H1 (cell line): ENCODE data around the gene LPCAT1. TPM values are rescaled to one million over a fixed set of nuclear protein-coding genes. Genes with fewer than 3 reads are reported as not detected.

Experiments
- CTCF ChIA-PET: fragments of 300-600 bp; sonication (Branson Sonifier 250); formaldehyde crosslinking; loops from one replicate; lab custom pipeline; 2021; ENCODE audit not compliant: partially characterized antibody; lab: Charles Lee
- POLR2A ChIA-PET: fragments of 300-600 bp; sonication (Branson Sonifier 250); formaldehyde crosslinking; loops from one replicate; lab custom pipeline; 2021; ENCODE audit warnings: inconsistent platforms; ENCODE audit not compliant: partially characterized antibody; lab: Charles Lee
- DNase-seq, 2 experiments: peaks; one replicate each; pipeline versions ENCODE4 v3.0.0 to v3.0.0-alpha.2; 2010 to 2022; ENCODE audit warnings: low spot score in 2 of 2, low read depth in 1 of 2, mixed read lengths in 1 of 2
- FAIRE-seq: peaks from 2 replicates; lab custom pipeline; 2011; peaks lifted over from hg19 to GRCh38; lab: Jason Lieb, UNC
- H2AFZ ChIP-seq: 2 replicates; pipeline ENCODE4 v1.8.1; 2012; ENCODE audit warnings: low read length, inconsistent platforms
- H2AK5ac ChIP-seq: 2 replicates; pipeline ENCODE4 v1.6.1; 2013; ENCODE audit warnings: low read depth, low read length
- H2BK120ac ChIP-seq: replicated peaks from 2 replicates; pipeline ENCODE3; 2013; ENCODE audit warnings: low read depth, low read length, inconsistent platforms
- H2BK12ac ChIP-seq: 2 replicates; pipeline ENCODE4 v1.6.1; 2013; ENCODE audit warnings: low read depth, low read length
- H2BK15ac ChIP-seq: 2 replicates; pipeline ENCODE4 v1.6.1; 2013; ENCODE audit warnings: low read length
- H2BK20ac ChIP-seq: 2 replicates; pipeline ENCODE4 v1.6.1; 2013; ENCODE audit warnings: low read length
- H2BK5ac ChIP-seq: 2 replicates; pipeline ENCODE4 v1.6.1; 2013; ENCODE audit warnings: low read depth, low read length
- H3K14ac ChIP-seq: 2 replicates; pipeline ENCODE4 v1.6.1; 2013; ENCODE audit warnings: inconsistent platforms; ENCODE audit not compliant: insufficient read length
- H3K18ac ChIP-seq: 2 replicates; pipeline ENCODE4 v1.6.1; 2013; ENCODE audit warnings: low read length; ENCODE audit errors: extremely low read depth
- H3K23ac ChIP-seq: 2 replicates; pipeline ENCODE4 v1.6.1; 2013; ENCODE audit warnings: inconsistent platforms; ENCODE audit not compliant: insufficient read length
- H3K23me2 ChIP-seq: 2 replicates; pipeline ENCODE4 v1.6.1; 2013; ENCODE audit warnings: low read depth, low read length
- H3K27ac ChIP-seq: 2 replicates; pipeline ENCODE4 v1.6.1; 2011; ENCODE audit warnings: low read depth, low read length, inconsistent platforms
- H3K27me3 ChIP-seq, 4 experiments: replicated peaks in 1 of 4; 1 replicate in 1 of 4; 2 replicates in 3 of 4; pipeline versions ENCODE4 v1.6.1 to v1.8.1; 2011 to 2013; ENCODE audit warnings: low read length in 3 of 4, mild to moderate bottlenecking in 3 of 4, inconsistent platforms in 2 of 4, mixed read lengths in 2 of 4, moderate library complexity in 1 of 4; ENCODE audit not compliant: control insufficient read depth in 3 of 4, insufficient read depth in 3 of 4; ENCODE audit errors: extremely low read depth in 1 of 4
- H3K36me3 ChIP-seq, 4 experiments: 2 replicates each; pipeline versions ENCODE4 v1.6.1 to v1.8.1; 2011 to 2013; ENCODE audit warnings: mild to moderate bottlenecking in 4 of 4, low read length in 3 of 4, moderate library complexity in 2 of 4, control low read depth in 1 of 4, inconsistent platforms in 1 of 4; ENCODE audit not compliant: insufficient read depth in 4 of 4, control insufficient read depth in 2 of 4
- H3K4ac ChIP-seq: replicated peaks from 2 replicates; pipeline ENCODE3; 2013; ENCODE audit warnings: low read length, low read depth, mixed read lengths, inconsistent platforms; ENCODE audit not compliant: insufficient read length
- H3K4me1 ChIP-seq, 4 experiments: replicated peaks in 1 of 4; 1 replicate in 1 of 4; 2 replicates in 3 of 4; pipeline versions ENCODE4 v1.6.1 to v1.8.1; 2011 to 2013; ENCODE audit warnings: low read length in 3 of 4, inconsistent platforms in 2 of 4, mixed read lengths in 1 of 4; ENCODE audit not compliant: insufficient read depth in 4 of 4, control insufficient read depth in 3 of 4
- H3K4me2 ChIP-seq, 2 experiments: 2 replicates each; pipeline versions ENCODE4 v1.6.1 to v1.8.1; 2011 to 2013; ENCODE audit warnings: low read depth in 2 of 2, low read length in 2 of 2, control low read depth in 1 of 2, inconsistent platforms in 1 of 2, mild to moderate bottlenecking in 1 of 2; ENCODE audit not compliant: insufficient read depth in 1 of 2
- H3K4me3 ChIP-seq, 4 experiments: fragments of 200-600, 300-600 bp in 1 of 4; sonication (generic), shearing (Covaris generic), sonication (Bioruptor Twin) in 1 of 4; 2 replicates each; pipeline versions ENCODE4 v1.5.1 to v1.8.1; 2011 to 2016; ENCODE audit warnings: low read length in 4 of 4, low read depth in 3 of 4, control low read depth in 2 of 4, inconsistent platforms in 2 of 4, mild to moderate bottlenecking in 2 of 4, mixed read lengths in 1 of 4, moderate library complexity in 1 of 4; ENCODE audit not compliant: insufficient read depth in 2 of 4; ENCODE audit errors: extremely low read depth in 1 of 4
- H3K56ac ChIP-seq: replicated peaks from 2 replicates; pipeline ENCODE3; 2013; ENCODE audit warnings: low read depth, mild to moderate bottlenecking, mixed read lengths, low read length, inconsistent platforms; ENCODE audit not compliant: insufficient read length
- H3K79me1 ChIP-seq: 2 replicates; pipeline ENCODE4 v1.6.1; 2013; ENCODE audit warnings: low read depth, low read length, control low read depth
- H3K79me2 ChIP-seq, 2 experiments: 2 replicates each; pipeline versions ENCODE4 v1.6.1 to v1.8.1; 2012 to 2013; ENCODE audit warnings: low read length in 2 of 2, mild to moderate bottlenecking in 2 of 2, inconsistent platforms in 1 of 2; ENCODE audit not compliant: insufficient read depth in 2 of 2, control insufficient read depth in 1 of 2
- H3K9ac ChIP-seq, 4 experiments: replicated peaks in 1 of 4; 1 replicate in 1 of 4; 2 replicates in 3 of 4; pipeline versions ENCODE4 v1.6.1 to v1.8.1; 2011 to 2013; ENCODE audit warnings: low read depth in 3 of 4, low read length in 3 of 4, control low read depth in 2 of 4, mild to moderate bottlenecking in 2 of 4, moderate library complexity in 2 of 4, inconsistent platforms in 1 of 4; ENCODE audit errors: extremely low read depth in 1 of 4
- H3K9me3 ChIP-seq, 2 experiments: 2 replicates each; pipeline versions ENCODE4 v1.6.1 to v1.8.1; 2012 to 2013; ENCODE audit warnings: mild to moderate bottlenecking in 2 of 2, moderate library complexity in 2 of 2, control low read depth in 1 of 2, inconsistent platforms in 1 of 2, low read depth in 1 of 2, low read length in 1 of 2, mixed read lengths in 1 of 2; ENCODE audit not compliant: insufficient read depth in 2 of 2
- H4K20me1 ChIP-seq, 2 experiments: replicated peaks in 1 of 2; 2 replicates each; pipeline versions ENCODE3 to v1.8.1; 2011 to 2013; ENCODE audit warnings: inconsistent platforms in 2 of 2, low read length in 2 of 2, mild to moderate bottlenecking in 1 of 2; ENCODE audit not compliant: insufficient read depth in 2 of 2, control insufficient read depth in 1 of 2
- H4K5ac ChIP-seq: 2 replicates; pipeline ENCODE4 v1.6.1; 2013; ENCODE audit warnings: low read length, low read depth, mixed read lengths, inconsistent platforms; ENCODE audit not compliant: insufficient read length
- H4K8ac ChIP-seq: 2 replicates; pipeline ENCODE4 v1.8.0; 2013; ENCODE audit warnings: mild to moderate bottlenecking, moderate library complexity, low read length, inconsistent platforms; ENCODE audit not compliant: insufficient read depth; ENCODE audit errors: extremely low read depth
- H4K91ac ChIP-seq: replicated peaks from 2 replicates; pipeline ENCODE3; 2013; ENCODE audit warnings: low read length, mixed read lengths, inconsistent platforms; ENCODE audit not compliant: insufficient read length
- CEBPB ChIP-seq: IDR thresholded peaks from 2 replicates; pipeline ENCODE4 v1.6.1; 2012; ENCODE audit warnings: low read depth, low read length
- GABPA ChIP-seq: IDR thresholded peaks from 2 replicates; pipeline ENCODE4 v1.6.1; 2011; ENCODE audit warnings: mild to moderate bottlenecking, low read length, moderate library complexity, borderline replicate concordance; ENCODE audit not compliant: insufficient read depth
- HDAC2 ChIP-seq, 2 experiments: fragments of 300-600 bp in 1 of 2; sonication (generic) in 1 of 2; IDR thresholded peaks; 2 replicates each; pipeline ENCODE4 v1.6.1; 2011 to 2012; ENCODE audit warnings: low read depth in 2 of 2, low read length in 2 of 2, mild to moderate bottlenecking in 2 of 2, moderate library complexity in 2 of 2, borderline replicate concordance in 1 of 2, inconsistent platforms in 1 of 2
- JUN ChIP-seq: IDR thresholded peaks from 2 replicates; pipeline ENCODE4 v1.6.1; 2011; ENCODE audit warnings: low read depth, mild to moderate bottlenecking, improper control_type of control experiment, low read length
- KDM1A ChIP-seq: fragments of 200-600, 300-600 bp; sonication (generic); IDR thresholded peaks from 2 replicates; pipeline ENCODE4 v1.7.1; 2016; ENCODE audit warnings: mild to moderate bottlenecking, low read length, borderline replicate concordance
- NRF1 ChIP-seq: IDR thresholded peaks from 2 replicates; pipeline ENCODE4 v1.6.1; 2011; ENCODE audit warnings: mild to moderate bottlenecking, low read depth, low read length, improper control_type of control experiment
- SAP30 ChIP-seq: fragments of 300-600 bp; sonication (generic); IDR thresholded peaks from 2 replicates; pipeline ENCODE4 v1.7.1; 2012; ENCODE audit warnings: low read length, moderate library complexity, mild to moderate bottlenecking, inconsistent platforms; ENCODE audit not compliant: insufficient read depth, insufficient replicate concordance
- TEAD4 ChIP-seq: IDR thresholded peaks from 2 replicates; pipeline ENCODE4 v1.6.1; 2012; ENCODE audit warnings: low read depth, low read length, inconsistent platforms, mixed read lengths
- whole genome bisulfite sequencing, 2 experiments: shearing (Covaris generic) in 1 of 2; methylation state at CpG; one replicate each; pipeline versions ENCODE4 v1.1.6 to v1.1.7; 2013 to 2015; ENCODE audit warnings: low lambda C conversion rate in 2 of 2, mixed read lengths in 2 of 2, inconsistent platforms in 1 of 2, low coverage in 1 of 2, missing lambda C conversion rate in 1 of 2; ENCODE audit not compliant: insufficient replicate concordance in 2 of 2, insufficient coverage in 1 of 2, insufficient read length in 1 of 2; ENCODE audit errors: extremely low coverage in 1 of 2, missing lambda C conversion rate in 1 of 2; 5-methylcytosine and 5-hydroxymethylcytosine counted together
- polyA plus RNA-seq, 7 experiments: library from polyadenylated mRNA; depleted of rRNA in 3 of 7; stranded (reverse) in 5 of 7; unstranded in 2 of 7; fragments of >200 nt in 5 of 7; fragments of 200-250 nt in 2 of 7; gene quantifications; 1 replicate in 5 of 7; 2 replicates in 1 of 7; 4 replicates in 1 of 7; pipeline versions ENCODE4 v1.2.1 to v1.2.3, GENCODE V29; 2011 to 2013; ENCODE audit warnings: missing spikeins in 2 of 7, mixed read lengths in 2 of 7
- total RNA-seq: library from RNA; stranded (reverse); fragmentation: NEBNext Ultra II Directional; extraction: Animal tissue kit (Norgen Biotek cat#: 25700); gene quantifications from 2 replicates; pipeline ENCODE4 v1.2.1, GENCODE V29; 2021
- TF ChIP-seq, protein P1 (sequence below): IDR thresholded peaks from 2 replicates; pipeline ENCODE4 v1.6.1; 2012; ENCODE audit warnings: low read length, inconsistent platforms
- TF ChIP-seq, protein P2 (sequence below): IDR thresholded peaks from 2 replicates; pipeline ENCODE4 v1.6.1; 2011; ENCODE audit warnings: low read depth, mild to moderate bottlenecking, low read length; ENCODE audit not compliant: insufficient read depth

LPCAT1 gene
- total and polyA plus RNA-seq, 2 of the 8 experiments (the other 6 are each of a cell fraction or from before 2014, with no cell fraction given) = 107 to 260 TPM

DNA sequence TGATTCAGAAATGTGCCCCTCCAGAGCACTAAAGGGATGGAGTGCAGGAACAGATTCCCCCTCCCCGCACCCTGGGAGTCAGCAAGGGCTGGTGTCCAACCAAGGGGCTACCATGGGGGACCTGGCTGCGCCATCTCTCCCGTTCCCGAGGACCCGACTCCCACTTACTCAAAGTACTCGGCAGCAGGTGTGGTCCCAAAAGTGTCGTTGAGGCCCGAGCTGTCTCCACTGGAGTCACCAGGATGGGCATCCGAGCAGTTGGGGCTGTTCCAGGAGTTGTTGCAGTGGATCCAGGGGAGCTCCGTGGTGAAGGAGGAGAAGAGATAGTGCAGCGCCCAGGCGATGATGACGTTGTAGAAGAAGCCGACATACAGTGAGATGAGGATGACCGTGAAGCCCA, 91.5 kb downstream of the LPCAT1 start:
- H3K4me1 ChIP-seq = peaks cover 0 to 1% (median 0%) of the 10 kb centered on the region in 4 experiments; a peak in 1 of 7 replicates
- peaks cover 31 to 52% of the 10 kb centered on the region in 2 experiments for H3K9me3 ChIP-seq
- TF ChIP-seq, protein P1, sequence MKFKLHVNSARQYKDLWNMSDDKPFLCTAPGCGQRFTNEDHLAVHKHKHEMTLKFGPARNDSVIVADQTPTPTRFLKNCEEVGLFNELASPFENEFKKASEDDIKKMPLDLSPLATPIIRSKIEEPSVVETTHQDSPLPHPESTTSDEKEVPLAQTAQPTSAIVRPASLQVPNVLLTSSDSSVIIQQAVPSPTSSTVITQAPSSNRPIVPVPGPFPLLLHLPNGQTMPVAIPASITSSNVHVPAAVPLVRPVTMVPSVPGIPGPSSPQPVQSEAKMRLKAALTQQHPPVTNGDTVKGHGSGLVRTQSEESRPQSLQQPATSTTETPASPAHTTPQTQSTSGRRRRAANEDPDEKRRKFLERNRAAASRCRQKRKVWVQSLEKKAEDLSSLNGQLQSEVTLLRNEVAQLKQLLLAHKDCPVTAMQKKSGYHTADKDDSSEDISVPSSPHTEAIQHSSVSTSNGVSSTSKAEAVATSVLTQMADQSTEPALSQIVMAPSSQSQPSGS = no peak
- TF ChIP-seq JUN (no peak), KDM1A (no peak), SAP30 (no peak), CEBPB (no peak), GABPA (no peak), NRF1 (no peak), HDAC2 (IDR thresholded peaks at IDR 0.05; ENCODE audit: borderline replicate concordance in 1 of 2, low read depth in 2 of 2, low read length in 2 of 2) (no peak), TEAD4 (no peak)
- TF ChIP-seq, protein P2, sequence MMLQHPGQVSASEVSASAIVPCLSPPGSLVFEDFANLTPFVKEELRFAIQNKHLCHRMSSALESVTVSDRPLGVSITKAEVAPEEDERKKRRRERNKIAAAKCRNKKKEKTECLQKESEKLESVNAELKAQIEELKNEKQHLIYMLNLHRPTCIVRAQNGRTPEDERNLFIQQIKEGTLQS = no peak

More for the DNA sequence above, 91.5 kb downstream of the LPCAT1 start:
- Histone ChIP-seq H2BK20ac (no peak overlapping the region), H3K4me3 (no peak overlapping the region), H3K18ac (no peak overlapping the region), H4K91ac (no peak overlapping the region), H4K8ac (no peak overlapping the region), H2BK120ac (no peak overlapping the region), H4K20me1 (no peaks in the 10 kb centered on the region), H3K79me1 (no peaks in the 10 kb centered on the region), H2AK5ac (no peak overlapping the region), H3K4ac (no peak overlapping the region), H3K36me3 (no peaks in the 10 kb centered on the region), H3K79me2 (no peaks in the 10 kb centered on the region), H2BK12ac (no peak overlapping the region), H3K14ac (no peak overlapping the region), H2AFZ (no peak overlapping the region), H3K23me2 (peaks cover 3% of the 10 kb centered on the region; the same call in 1 of the 2 replicates), H4K5ac (no peak overlapping the region), H3K56ac (no peak overlapping the region), H3K9ac (no peak overlapping the region), H2BK5ac (no peak overlapping the region), H3K27me3 (no peaks in the 10 kb centered on the region; a peak in 1 of 7 replicates), H2BK15ac (no peak overlapping the region), H3K4me2 (no peak overlapping the region), H3K27ac (no peak overlapping the region), H3K23ac (no peak overlapping the region)
- FAIRE-seq = no peak
- no peak for DNase-seq
- ChIA-PET POLR2A (no interaction called here), CTCF (no interaction called here)
- WGBS, 2 experiments = 95% methylated on average over 15 of the region's 15 CpGs; no CpG with 5 or more reads in 1 of the 2 experiments
